Measurements from ENCODE around the gene RASSF8.

RASSF8 gene

GRCh38 chr12:25994901-25995625 lies 36.6 kb downstream of the RASSF8 start:
- no peaks in the 10 kb centered on the region for H3K36me3 ChIP-seq (ENCODE audit: low read length)
- no peak overlapping the region for H3K9ac ChIP-seq (ENCODE audit: low read length)
- H3K9me3 ChIP-seq (ENCODE audit: insufficient read depth, low read length), result no peaks in the 10 kb centered on the region
- H2AFZ ChIP-seq (ENCODE audit: low read depth, low read length, severe bottlenecking), result no peak overlapping the region
- no peak overlapping the region for H3K4me3 ChIP-seq (ENCODE audit: insufficient read depth, low read length, poor library complexity, severe bottlenecking)
- H3F3A ChIP-seq (ENCODE audit: insufficient read depth), result no peaks in the 10 kb centered on the region
- TF ChIP-seq EZH2phosphoT487 (conservative IDR thresholded peaks at IDR 0.05; ENCODE audit: low read length) (no peak), CTCF (IDR thresholded peaks at IDR 0.05; ENCODE audit: insufficient read depth, low read length, poor library complexity, severe bottlenecking) (no peak)
- no peak overlapping the region for H3K4me2 ChIP-seq (ENCODE audit: low read depth, low read length, poor library complexity, severe bottlenecking)
- no peaks in the 10 kb centered on the region for H3K9me2 ChIP-seq (replicated peaks; ENCODE audit: insufficient read depth, low read length)
- H3K79me2 ChIP-seq (ENCODE audit: insufficient read depth, low read length), result no peaks in the 10 kb centered on the region
- no peaks in the 10 kb centered on the region for H4K20me1 ChIP-seq (ENCODE audit: low read depth, low read length)
- H3K27me3 ChIP-seq (ENCODE audit: low read length), result no peaks in the 10 kb centered on the region
- H3K27ac ChIP-seq (ENCODE audit: low read depth, low read length), result no peak overlapping the region

GRCh38 chr12:25995906-25996305 lies 37.4 kb downstream of the RASSF8 start:
- TF ChIP-seq CTCF (IDR thresholded peaks at IDR 0.05; ENCODE audit: insufficient read depth, low read length, poor library complexity, severe bottlenecking) (no peak), EZH2phosphoT487 (conservative IDR thresholded peaks at IDR 0.05; ENCODE audit: low read length) (no peak)
- Histone ChIP-seq H3K9ac (ENCODE audit: low read length) (no peak overlapping the region), H3K79me2 (ENCODE audit: insufficient read depth, low read length) (no peaks in the 10 kb centered on the region)

GRCh38 chr12:25996677-25997076 lies 38.2 kb downstream of the RASSF8 start:
- no peak overlapping the region for H3K4me2 ChIP-seq (ENCODE audit: low read depth, low read length, poor library complexity, severe bottlenecking)
- H3F3A ChIP-seq (ENCODE audit: insufficient read depth), result no peaks in the 10 kb centered on the region

More at GRCh38 chr12:25995906-25996305, 37.4 kb downstream of the RASSF8 start:
- H3F3A ChIP-seq (ENCODE audit: insufficient read depth), result no peaks in the 10 kb centered on the region
- no peaks in the 10 kb centered on the region for H3K27me3 ChIP-seq (ENCODE audit: low read length)
- H2AFZ ChIP-seq (ENCODE audit: low read depth, low read length, severe bottlenecking), result no peak overlapping the region
- no peak overlapping the region for H3K4me2 ChIP-seq (ENCODE audit: low read depth, low read length, poor library complexity, severe bottlenecking)
- no peak overlapping the region for H3K27ac ChIP-seq (ENCODE audit: low read depth, low read length)
- no peaks in the 10 kb centered on the region for H3K9me3 ChIP-seq (ENCODE audit: insufficient read depth, low read length)
- H3K4me3 ChIP-seq (ENCODE audit: insufficient read depth, low read length, poor library complexity, severe bottlenecking), result no peak overlapping the region
- no peaks in the 10 kb centered on the region for H3K36me3 ChIP-seq (ENCODE audit: low read length)
- no peaks in the 10 kb centered on the region for H4K20me1 ChIP-seq (ENCODE audit: low read depth, low read length)
- H3K9me2 ChIP-seq (replicated peaks; ENCODE audit: insufficient read depth, low read length), result no peaks in the 10 kb centered on the region

More at GRCh38 chr12:25996677-25997076, 38.2 kb downstream of the RASSF8 start:
- H3K27me3 ChIP-seq (ENCODE audit: low read length), result no peaks in the 10 kb centered on the region
- no peak for TF ChIP-seq CTCF (IDR thresholded peaks at IDR 0.05; ENCODE audit: insufficient read depth, low read length, poor library complexity, severe bottlenecking)
- no peak for TF ChIP-seq EZH2phosphoT487 (conservative IDR thresholded peaks at IDR 0.05; ENCODE audit: low read length)
- H3K9me3 ChIP-seq (ENCODE audit: insufficient read depth, low read length), result no peaks in the 10 kb centered on the region
- no peak overlapping the region for H3K27ac ChIP-seq (ENCODE audit: low read depth, low read length)
- H3K36me3 ChIP-seq (ENCODE audit: low read length), result no peaks in the 10 kb centered on the region
- H3K9me2 ChIP-seq (replicated peaks; ENCODE audit: insufficient read depth, low read length), result no peaks in the 10 kb centered on the region
- no peak overlapping the region for H2AFZ ChIP-seq (ENCODE audit: low read depth, low read length, severe bottlenecking)
- H3K9ac ChIP-seq (ENCODE audit: low read length), result no peak overlapping the region
- H4K20me1 ChIP-seq (ENCODE audit: low read depth, low read length), result no peaks in the 10 kb centered on the region
- no peaks in the 10 kb centered on the region for H3K79me2 ChIP-seq (ENCODE audit: insufficient read depth, low read length)
- no peak overlapping the region for H3K4me3 ChIP-seq (ENCODE audit: insufficient read depth, low read length, poor library complexity, severe bottlenecking)

Measured in SU-DHL-6 (cell line).